Left lung (tissue), 10 donors: ENCODE measurements around the gene MIPEP. TPM values are rescaled to one million over a fixed set of nuclear protein-coding genes. Genes with fewer than 3 reads are reported as not detected.

ENCODE experiments used
- ATAC-seq: fragments of 200-7000 bp; cut with Tn5 transposase; one replicate; pipeline ENCODE4 v1.9.1; 2020; ENCODE audit warnings: moderate library complexity
- DNase-seq, 4 donors: peaks; one replicate each; pipeline ENCODE4 v3.0.0-alpha.2; 2013 to 2020
- H3K27ac ChIP-seq, 2 donors: fragments of 200-600 bp; sonication (generic) in 1 of 2; one replicate each; pipeline versions ENCODE4 v1.5.0 to v1.8.0; 2020 to 2021
- H3K27me3 ChIP-seq, 2 donors: fragments of 200-600 bp; sonication (generic) in 1 of 2; one replicate each; pipeline versions ENCODE4 v1.5.0 to v1.8.0; 2020 to 2021
- H3K36me3 ChIP-seq, 2 donors: fragments of 200-600 bp; sonication (generic) in 1 of 2; one replicate each; pipeline versions ENCODE4 v1.5.0 to v1.8.0; 2020 to 2021
- H3K4me1 ChIP-seq, 2 donors: fragments of 200-600 bp; one replicate each; pipeline ENCODE4 v1.8.0; 2021
- H3K4me3 ChIP-seq, 2 donors: fragments of 200-600 bp; sonication (generic) in 1 of 2; one replicate each; pipeline versions ENCODE4 v1.5.0 to v1.8.0; 2020 to 2021; ENCODE audit warnings: mild to moderate bottlenecking in 1 of 2
- H3K9me3 ChIP-seq, 2 donors: fragments of 200-600 bp; sonication (generic) in 1 of 2; one replicate each; pipeline versions ENCODE4 v1.5.0 to v1.8.0; 2020 to 2021
- CTCF ChIP-seq, 2 donors: fragments of 200-600 bp; sonication (generic) in 1 of 2; IDR thresholded peaks; one replicate each; pipeline versions ENCODE4 v1.5.0 to v1.8.0; 2021; ENCODE audit warnings: antibody characterized with exemption in 2 of 2
- intact Hi-C, 2 donors: fragments of 100-400 bp; cut with DNase I; formaldehyde crosslinking; loops; one replicate each; pipeline versions ENCODE4 v1.11.2 to v1.14.2; 2022
- polyA plus RNA-seq, 6 donors: library from polyadenylated mRNA; unstranded; fragments of 120-200 nt; gene quantifications; one replicate each; pipeline ENCODE4 v1.2.1, GENCODE V29; 2013; ENCODE audit not compliant: insufficient read length in 6 of 6
- total RNA-seq, 2 donors: library from RNA; stranded (reverse); fragmentation: NEBNext Ultra II Directional; extraction: Animal tissue kit (Norgen Biotek cat#: 25700); gene quantifications; one replicate each; pipeline ENCODE4 v1.2.1, GENCODE V29; 2021
- donor health status: DM: no; HTN: yes; CAD: no.
- donor health status: DM: no; HTN: no; CAD: no.

Gene MIPEP
- total and polyA plus RNA-seq, 8 donors, result 15.6 to 26.2 (median 17.4) TPM

- H3K4me1 ChIP-seq, result no peaks in the 10 kb centered on the region
- no peak for TF ChIP-seq CTCF (IDR thresholded peaks at IDR 0.05)
- H3K4me3 ChIP-seq, result no peak overlapping the region
- intact Hi-C loops, result no loop called here
- no peaks in the 10 kb centered on the region for H3K27me3 ChIP-seq
- no peaks in the 10 kb centered on the region for H3K36me3 ChIP-seq
- no peak overlapping the region for H3K27ac ChIP-seq
- DNase-seq (no peak), ATAC-seq (peak; percentile 51)
- H3K9me3 ChIP-seq, result no peaks in the 10 kb centered on the region
Measured at GRCh38 chr13:23709536-23709935, 179.7 kb downstream of the MIPEP start.

GRCh38 chr13:23707674-23708073, 181.5 kb downstream of the MIPEP start:
- Histone ChIP-seq H3K9me3 (no peaks in the 10 kb centered on the region), H3K36me3 (no peaks in the 10 kb centered on the region), H3K27ac (no peak overlapping the region), H3K27me3 (no peaks in the 10 kb centered on the region), H3K4me3 (no peak overlapping the region), H3K4me1 (peaks cover 0 to 6% of the 10 kb centered on the region in 2 donors)
- TF ChIP-seq CTCF (IDR thresholded peaks at IDR 0.05), result peak in 1 of 2 donors; percentile 11
- DNase-seq (no peak), ATAC-seq (peak; percentile 58)
- intact Hi-C loops, result no loop called here

GRCh38 chr13:23705583-23705982, 183.6 kb downstream of the MIPEP start:
- intact Hi-C loops, result no loop called here
- peak in 2 of 4 donors; percentile 84 to 91 for DNase-seq
- ATAC-seq, result no peak
- Histone ChIP-seq H3K9me3 (no peaks in the 10 kb centered on the region), H3K4me1 (peaks cover 0 to 8% of the 10 kb centered on the region in 2 donors), H3K36me3 (no peaks in the 10 kb centered on the region), H3K4me3 (no peak overlapping the region), H3K27ac (no peak overlapping the region), H3K27me3 (no peaks in the 10 kb centered on the region)
- no peak for TF ChIP-seq CTCF (IDR thresholded peaks at IDR 0.05)

GRCh38 chr13:23703246-23703860, 185.8 kb downstream of the MIPEP start:
- H3K9me3 ChIP-seq, result no peaks in the 10 kb centered on the region
- DNase-seq (peak in 2 of 4 donors; percentile 40 to 64), ATAC-seq (peak; percentile 18)
- TF ChIP-seq CTCF (IDR thresholded peaks at IDR 0.05), result no peak
- H3K4me3 ChIP-seq, result no peak overlapping the region
- H3K27me3 ChIP-seq, result no peaks in the 10 kb centered on the region
- intact Hi-C loops, result no loop called here
- no peaks in the 10 kb centered on the region for H3K36me3 ChIP-seq
- peaks cover 0 to 8% of the 10 kb centered on the region in 2 donors for H3K4me1 ChIP-seq
- peak overlapping the region in 1 of 2 donors; percentile 44 for H3K27ac ChIP-seq

GRCh38 chr13:23701636-23702035, 187.6 kb downstream of the MIPEP start:
- intact Hi-C loops, result no loop called here
- H3K4me1 ChIP-seq, result peaks cover 0 to 8% of the 10 kb centered on the region in 2 donors
- no peaks in the 10 kb centered on the region for H3K9me3 ChIP-seq
- ATAC-seq, result peak; percentile 78
- no peaks in the 10 kb centered on the region for H3K36me3 ChIP-seq
- no peaks in the 10 kb centered on the region for H3K27me3 ChIP-seq
- no peak overlapping the region for H3K27ac ChIP-seq
- H3K4me3 ChIP-seq, result no peak overlapping the region
- no peak for TF ChIP-seq CTCF (IDR thresholded peaks at IDR 0.05)
- DNase-seq, result peak in 2 of 4 donors; percentile 71 to 81
